B cell (primary cell): ENCODE results near the gene SDR39U1.

Source experiments
- EZH2 ChIP-seq: IDR thresholded peaks from 2 replicates; pipeline ENCODE4 v1.6.1; 2012; ENCODE audit warnings: borderline replicate concordance, low read depth, mild to moderate bottlenecking, moderate library complexity, low read length; ENCODE audit not compliant: insufficient read depth, poor library complexity, severe bottlenecking
- TF ChIP-seq, protein P1 (sequence below): fragments of 200-600 bp; IDR thresholded peaks from one replicate; pipeline ENCODE4 v1.8.0; 2022; ENCODE audit warnings: antibody characterized with exemption, mild to moderate bottlenecking

GRCh38 chr14:24416254-24416931, 26.2 kb downstream of the SDR39U1 start:
- TF ChIP-seq, protein P1, sequence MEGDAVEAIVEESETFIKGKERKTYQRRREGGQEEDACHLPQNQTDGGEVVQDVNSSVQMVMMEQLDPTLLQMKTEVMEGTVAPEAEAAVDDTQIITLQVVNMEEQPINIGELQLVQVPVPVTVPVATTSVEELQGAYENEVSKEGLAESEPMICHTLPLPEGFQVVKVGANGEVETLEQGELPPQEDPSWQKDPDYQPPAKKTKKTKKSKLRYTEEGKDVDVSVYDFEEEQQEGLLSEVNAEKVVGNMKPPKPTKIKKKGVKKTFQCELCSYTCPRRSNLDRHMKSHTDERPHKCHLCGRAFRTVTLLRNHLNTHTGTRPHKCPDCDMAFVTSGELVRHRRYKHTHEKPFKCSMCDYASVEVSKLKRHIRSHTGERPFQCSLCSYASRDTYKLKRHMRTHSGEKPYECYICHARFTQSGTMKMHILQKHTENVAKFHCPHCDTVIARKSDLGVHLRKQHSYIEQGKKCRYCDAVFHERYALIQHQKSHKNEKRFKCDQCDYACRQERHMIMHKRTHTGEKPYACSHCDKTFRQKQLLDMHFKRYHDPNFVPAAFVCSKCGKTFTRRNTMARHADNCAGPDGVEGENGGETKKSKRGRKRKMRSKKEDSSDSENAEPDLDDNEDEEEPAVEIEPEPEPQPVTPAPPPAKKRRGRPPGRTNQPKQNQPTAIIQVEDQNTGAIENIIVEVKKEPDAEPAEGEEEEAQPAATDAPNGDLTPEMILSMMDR, result no peak
- no peak for TF ChIP-seq EZH2
